GM21737 (cell line): ENCODE data around the gene VIPR2.
"Not testable (repeated sequence)": the region's sequence is repeated elsewhere in the genome, so short reads cannot be mapped to it uniquely, and the experiment has no call there.

ENCODE experiments used
- ATAC-seq: cut with Tn5 transposase; IDR thresholded peaks from one replicate; pipeline ENCODE4 v1.9.1; 2021; ENCODE audit warnings: mild to moderate bottlenecking, moderate library complexity; ENCODE audit not compliant: unreplicated experiment

The VIPR2 gene

GRCh38 chr7:159140170-159140910 lies 4.3 kb downstream of the VIPR2 start:
- no peak for ATAC-seq

- ATAC-seq: no peak
These were observed 5.0 kb downstream of the VIPR2 start for GRCh38 chr7:159139639-159140038.

- no peak for ATAC-seq
These were observed 5.5 kb downstream of the VIPR2 start for GRCh38 chr7:159139202-159139601.

DNA sequence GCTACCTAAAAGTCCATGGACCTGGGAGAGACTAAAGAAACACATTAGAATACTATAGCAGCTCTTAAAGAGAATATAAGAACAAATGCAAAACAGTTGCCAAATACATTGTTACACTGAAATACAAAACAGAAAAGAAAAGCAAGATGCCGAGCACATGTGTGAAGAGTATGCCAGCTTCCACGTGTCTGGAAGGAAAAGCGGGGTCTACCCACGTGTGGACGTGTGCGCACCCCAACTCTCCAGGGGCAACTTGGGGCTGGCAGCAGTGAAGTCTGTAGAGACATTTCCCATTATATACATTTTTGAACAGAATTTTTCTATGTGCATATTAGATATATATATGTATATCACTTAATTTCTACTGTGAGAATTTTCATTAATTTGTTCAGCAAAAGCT lies 6.2 kb downstream of the VIPR2 start:
- no peak for ATAC-seq

GRCh38 chr7:159137906-159138305 lies 6.8 kb downstream of the VIPR2 start:
- no peak for ATAC-seq

GRCh38 chr7:159136846-159137245 lies 7.8 kb downstream of the VIPR2 start:
- ATAC-seq: no peak

DNA sequence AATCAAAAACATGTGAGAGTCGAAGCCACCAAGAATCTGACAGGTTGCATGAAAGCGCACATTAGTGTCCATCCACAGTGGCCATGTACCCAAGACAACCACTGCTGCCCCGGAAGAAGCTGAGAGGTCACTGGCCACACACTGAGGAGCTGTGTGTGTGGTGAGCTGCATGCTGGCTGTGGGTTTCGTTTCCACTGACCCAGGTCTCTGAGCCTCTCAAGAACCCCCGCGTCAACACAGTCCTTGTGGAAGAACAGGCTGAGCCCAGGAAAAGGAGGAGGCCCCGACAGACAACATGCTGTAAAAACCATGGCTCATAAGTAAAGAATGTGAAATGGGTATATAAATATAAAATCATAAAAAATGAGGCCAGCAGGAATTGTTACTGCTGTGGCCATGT lies 8.2 kb downstream of the VIPR2 start:
- no peak for ATAC-seq

DNA sequence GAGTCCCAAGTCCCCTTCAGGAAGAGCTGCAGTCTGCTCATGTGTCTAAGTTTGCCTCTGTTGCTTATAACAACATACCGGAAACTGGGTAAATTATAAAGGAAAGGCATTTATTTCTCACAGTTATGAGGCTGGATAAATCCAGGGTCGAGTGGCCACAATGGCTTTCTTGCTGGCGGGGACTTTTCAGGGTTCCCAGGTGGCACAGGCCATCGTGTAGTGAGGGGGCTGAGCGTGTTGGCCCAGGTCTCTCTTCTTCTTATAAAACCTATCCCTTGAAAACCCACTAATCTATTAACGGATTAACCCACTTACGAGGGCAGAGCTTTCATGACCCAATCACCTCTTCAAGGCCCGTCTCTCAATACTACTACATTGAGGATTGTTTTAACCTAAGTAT lies 8.7 kb downstream of the VIPR2 start:
- no peak for ATAC-seq

GRCh38 chr7:159132670-159133443 lies 11.8 kb downstream of the VIPR2 start:
- not testable (repeated sequence) for ATAC-seq

DNA sequence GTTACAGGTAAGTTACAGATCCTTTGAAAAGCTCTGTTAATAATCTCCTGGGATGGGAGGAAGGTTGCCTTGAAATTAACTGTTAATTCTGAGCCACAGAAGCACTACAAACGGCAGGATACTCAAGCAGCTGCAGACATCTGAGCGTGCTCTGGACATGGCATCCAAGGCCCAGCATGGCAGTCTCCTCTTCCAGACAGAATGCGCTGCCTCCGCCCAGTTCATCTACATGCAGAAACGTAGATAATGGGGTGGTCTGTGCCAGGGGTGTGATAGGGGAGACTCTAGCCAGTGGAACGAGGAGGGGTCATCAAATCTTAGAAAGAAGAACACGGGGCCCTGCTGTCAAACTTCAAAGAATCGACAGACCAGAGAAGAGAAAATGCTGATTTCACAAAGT lies 13.8 kb downstream of the VIPR2 start:
- ATAC-seq: no peak

DNA sequence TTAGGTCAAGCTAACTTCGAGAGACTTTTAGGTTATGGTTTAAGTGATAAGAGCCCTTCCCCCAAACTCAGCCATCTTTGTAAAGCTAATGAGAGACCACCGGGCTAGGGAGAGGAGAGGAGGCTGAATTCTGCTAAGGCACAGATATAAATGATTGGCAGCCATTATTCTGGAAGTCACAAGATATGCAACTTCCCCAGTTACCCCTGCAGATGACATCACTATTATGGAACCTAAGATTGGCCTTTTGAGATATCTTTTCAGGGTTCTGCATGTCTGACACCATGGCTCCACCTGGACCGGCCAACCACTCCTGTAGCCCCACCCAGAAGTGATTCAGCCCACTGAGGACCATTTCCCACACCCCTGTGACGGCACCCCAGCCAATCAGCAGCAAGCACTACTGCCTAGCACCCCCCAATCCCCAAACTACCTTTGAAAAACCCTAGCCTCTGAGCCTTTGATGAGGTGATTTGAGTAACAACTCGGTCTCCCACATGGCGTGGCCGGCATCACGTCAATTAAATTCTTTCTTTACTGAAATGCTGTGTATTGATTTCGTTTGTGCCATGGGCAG lies 14.4 kb downstream of the VIPR2 start:
- ATAC-seq: no peak

DNA sequence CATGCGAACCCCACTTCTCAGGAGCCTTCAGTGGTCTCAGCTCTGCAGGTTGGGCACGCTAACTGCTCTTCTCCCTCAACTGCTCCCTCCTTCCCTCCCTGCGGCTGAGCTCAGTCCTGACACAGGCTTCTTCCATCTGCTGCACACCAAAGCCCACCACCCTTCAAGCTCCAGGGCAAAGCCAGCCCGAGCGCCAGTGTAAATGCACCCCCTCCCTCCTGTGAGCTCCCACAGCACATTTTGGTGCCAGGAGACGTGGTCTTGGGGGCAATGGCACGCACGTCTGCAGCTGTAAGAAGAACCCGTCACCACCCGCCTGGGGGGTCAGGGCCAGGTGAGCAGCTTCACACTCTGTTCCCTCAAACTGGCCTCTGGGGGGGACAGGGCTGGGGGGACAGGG lies 15.9 kb downstream of the VIPR2 start:
- ATAC-seq: no peak

GRCh38 chr7:159127691-159128642 lies 16.7 kb downstream of the VIPR2 start:
- no peak for ATAC-seq

- no peak for ATAC-seq
These were observed 18.1 kb downstream of the VIPR2 start for GRCh38 chr7:159126311-159127260.

GRCh38 chr7:159125955-159126270 lies 18.8 kb downstream of the VIPR2 start:
- no peak for ATAC-seq

DNA sequence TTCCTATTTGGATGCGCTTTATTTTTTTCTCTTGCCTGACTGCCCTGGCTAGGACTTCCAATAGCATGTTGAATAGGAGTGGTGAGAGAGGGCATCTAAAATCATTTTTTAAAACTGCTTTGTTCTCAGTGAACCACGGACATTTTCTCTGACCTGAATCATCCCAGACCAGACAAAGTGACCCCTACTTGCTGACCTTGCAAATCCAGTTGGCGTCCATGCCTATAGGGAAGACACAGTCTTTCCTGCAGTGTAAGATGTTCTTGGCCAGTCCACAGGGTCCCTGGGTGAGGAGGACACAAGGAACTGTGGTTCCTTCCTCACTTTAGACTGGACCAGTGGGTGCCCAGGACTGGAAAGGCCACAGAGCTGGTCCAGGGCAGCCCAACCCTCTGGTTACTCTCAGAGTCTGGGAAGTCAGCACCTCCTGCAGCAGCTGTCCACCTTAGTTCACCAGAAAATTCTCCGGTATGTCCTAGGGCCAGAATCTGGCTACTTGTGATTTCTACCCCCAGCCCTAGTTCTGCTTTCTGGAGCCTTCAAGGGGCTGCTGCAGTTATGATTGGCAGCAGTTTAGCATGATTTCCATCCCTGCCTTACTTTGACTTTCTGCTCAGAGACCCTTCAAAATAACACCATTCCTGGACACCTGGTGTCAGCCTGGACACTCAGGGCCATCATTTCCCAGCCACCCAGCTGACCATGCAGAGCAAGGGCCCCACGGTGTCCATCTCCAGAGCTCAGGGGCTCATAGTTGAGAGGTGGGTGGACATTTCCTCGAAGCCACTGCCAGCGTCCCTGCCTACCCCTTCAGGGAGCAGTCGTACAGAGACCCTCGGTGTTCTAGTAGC lies 19.3 kb downstream of the VIPR2 start:
- no peak for ATAC-seq

DNA sequence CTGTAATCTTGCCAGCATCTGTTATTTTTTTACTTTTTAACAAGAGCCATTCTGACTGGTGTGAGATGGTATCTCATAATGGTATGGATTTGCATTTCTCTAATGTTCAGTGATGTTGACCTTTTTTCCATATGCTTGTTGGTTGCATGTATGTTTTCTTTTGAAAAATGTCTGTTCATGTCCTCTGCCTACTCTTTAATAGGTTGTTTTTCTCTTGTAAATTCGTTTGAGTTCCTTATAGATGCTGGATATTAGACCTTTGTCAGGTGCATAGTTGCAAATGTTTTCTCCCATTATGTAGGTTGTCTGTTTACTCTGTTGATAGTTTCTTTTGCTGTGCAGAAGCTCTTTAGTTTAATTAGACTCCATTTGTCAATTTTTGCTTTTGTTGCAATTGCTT lies 20.9 kb downstream of the VIPR2 start:
- not testable (repeated sequence) for ATAC-seq

DNA sequence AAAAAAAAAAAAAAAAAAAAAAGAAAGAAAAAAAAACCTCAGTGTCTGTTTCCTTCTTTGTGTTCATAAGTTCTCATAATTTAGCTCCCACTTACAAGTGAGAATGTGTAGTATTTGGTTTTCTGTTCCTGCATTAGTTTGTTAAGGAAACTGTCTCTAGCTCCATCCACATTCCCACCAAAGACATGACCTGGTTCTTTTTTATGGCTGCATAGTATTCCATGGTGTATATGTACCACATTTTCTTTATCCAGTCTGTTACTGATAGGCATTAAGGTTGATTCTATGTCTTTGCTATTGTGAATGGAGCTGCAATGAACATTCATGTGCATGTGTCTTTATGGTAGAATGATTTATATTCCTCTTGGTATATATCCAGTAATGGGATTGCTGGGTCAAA lies 21.4 kb downstream of the VIPR2 start:
- ATAC-seq: not testable (repeated sequence)

GRCh38 chr7:159122276-159122675 lies 22.4 kb downstream of the VIPR2 start:
- no peak for ATAC-seq
